SU-DHL-6 (cell line): Measurements from ENCODE around the gene ARHGAP33.

Source experiments
- CTCF ChIP-seq: fragments of 200-600 bp; sonication (generic); IDR thresholded peaks from one replicate; pipeline ENCODE4 v1.5.1; 2017; ENCODE audit warnings: antibody characterized with exemption, mild to moderate bottlenecking, low read length, moderate library complexity; ENCODE audit not compliant: insufficient read depth, poor library complexity, severe bottlenecking
- EZH2phosphoT487 ChIP-seq: fragments of 200-600 bp; sonication (generic), shearing (Covaris generic); conservative IDR thresholded peaks from 2 replicates; pipeline ENCODE4 v1.6.1; 2018; ENCODE audit warnings: mild to moderate bottlenecking, antibody characterized with exemption, low read length, moderate library complexity, mixed read lengths

- no peak for TF ChIP-seq CTCF
- TF ChIP-seq EZH2phosphoT487: no peak
Measured at GRCh38 chr19:35746087-35746462, 29.3 kb upstream of the ARHGAP33 start.
